D341Med (cell line): ENCODE data around the gene RAD51.
A peak's percentile ranks its signal among the peaks of the same experiment; 100 is the strongest.
"Not testable (repeated sequence)": the region's sequence is repeated elsewhere in the genome, so short reads cannot be mapped to it uniquely, and the experiment has no call there.

Experiments used
- DNase-seq: peaks from one replicate; pipeline ENCODE4 v3.0.0; 2012; ENCODE audit warnings: low spot score

RAD51 gene

DNA sequence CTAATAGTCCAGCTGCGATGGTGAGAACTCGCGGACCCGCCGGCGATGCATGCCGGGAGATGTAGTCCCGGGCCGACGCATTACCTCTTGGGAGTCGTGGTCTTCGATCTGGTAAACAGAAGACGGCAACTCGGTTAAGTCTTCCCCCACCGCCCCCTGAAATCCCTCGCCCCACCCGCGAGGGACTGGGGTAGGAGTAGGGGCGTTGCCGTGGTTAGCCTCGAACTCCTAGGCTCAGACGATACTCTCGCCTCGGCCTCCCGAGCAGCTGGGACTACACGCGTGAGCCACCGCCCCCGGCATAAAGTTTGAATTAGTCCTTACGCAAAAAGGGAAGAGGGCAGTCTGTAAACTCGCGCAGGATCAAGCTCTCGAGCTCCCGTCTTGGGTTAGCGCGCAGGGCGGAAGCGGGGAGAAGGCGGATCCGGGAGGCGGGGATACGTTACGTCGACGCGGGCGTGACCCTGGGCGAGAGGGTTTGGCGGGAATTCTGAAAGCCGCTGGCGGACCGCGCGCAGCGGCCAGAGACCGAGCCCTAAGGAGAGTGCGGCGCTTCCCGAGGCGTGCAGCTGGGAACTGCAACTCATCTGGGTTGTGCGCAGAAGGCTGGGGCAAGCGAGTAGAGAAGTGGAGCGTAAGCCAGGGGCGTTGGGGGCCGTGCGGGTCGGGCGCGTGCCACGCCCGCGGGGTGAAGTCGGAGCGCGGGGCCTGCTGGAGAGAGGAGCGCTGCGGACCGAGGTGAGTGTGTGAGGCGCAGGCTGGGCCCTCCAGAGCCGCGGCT is at the start of gene RAD51:
TSS of gene RAD51 (plus strand) at position 487 of the 781 bp plus-strand sequence. CDS start 3,585 bp downstream, outside the sequence.
- DNase-seq: peak; percentile 95

DNA sequence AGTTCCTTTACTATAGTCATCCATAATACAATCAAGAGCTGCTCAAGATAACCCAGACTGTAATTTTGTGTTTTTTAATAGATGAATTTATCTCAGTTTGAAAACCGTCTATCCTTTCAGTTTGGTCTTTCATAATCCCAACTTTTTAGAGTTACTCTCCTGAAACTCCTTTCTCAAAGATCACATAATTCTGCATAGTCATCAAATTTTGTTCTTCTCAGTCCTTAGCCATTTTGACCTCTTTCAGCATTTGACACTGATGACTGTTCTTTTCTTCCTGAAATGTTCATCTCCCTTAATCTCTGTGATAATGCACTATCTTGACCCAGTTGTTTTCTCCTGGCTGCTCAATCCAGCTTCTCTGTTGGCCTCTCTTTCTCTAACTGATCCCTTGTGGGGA is 47.5 kb upstream of the RAD51 start:
- DNase-seq: no peak

DNA sequence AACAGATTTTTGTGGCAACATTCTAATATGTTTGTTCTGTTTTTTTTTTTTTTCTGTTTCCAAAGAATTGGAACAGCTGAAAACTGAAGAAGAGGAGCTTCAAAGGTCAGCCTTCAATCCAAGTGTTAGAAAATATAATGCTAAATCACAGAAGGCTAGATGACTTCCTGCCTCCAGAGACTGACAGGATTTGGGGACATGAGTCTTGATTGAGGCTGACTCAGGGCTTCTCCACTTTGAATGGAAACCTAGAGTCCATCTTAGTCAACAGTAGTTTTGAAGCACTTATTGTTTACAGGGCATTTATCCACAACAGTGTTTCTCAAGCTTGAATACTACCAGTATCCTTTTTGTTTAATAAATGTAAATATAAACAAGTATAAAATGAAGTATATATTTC is 44.5 kb upstream of the RAD51 start:
- no peak for DNase-seq

GRCh38 chr15:40660686-40661085 is 34.3 kb upstream of the RAD51 start:
- DNase-seq: no peak

DNA sequence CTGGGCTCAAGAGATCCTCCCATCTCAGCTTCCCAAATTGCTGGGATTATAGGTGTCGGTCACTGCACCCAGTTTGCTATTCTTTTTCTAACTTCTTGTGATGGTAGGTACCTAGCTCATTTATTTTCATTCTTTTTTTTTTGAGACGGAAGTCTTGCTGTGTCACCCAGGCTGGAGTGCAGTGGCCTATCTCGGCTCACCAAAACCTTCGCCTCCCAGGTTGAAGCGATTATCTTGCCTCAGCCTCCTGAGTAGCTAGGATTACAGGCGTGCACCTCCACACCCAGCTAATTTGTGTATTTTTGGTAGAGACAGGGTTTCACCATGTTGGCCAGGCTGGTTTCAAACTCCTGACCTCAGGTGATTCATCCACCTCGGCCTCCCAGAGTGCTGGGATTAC is 30.1 kb upstream of the RAD51 start:
- DNase-seq: no peak

DNA sequence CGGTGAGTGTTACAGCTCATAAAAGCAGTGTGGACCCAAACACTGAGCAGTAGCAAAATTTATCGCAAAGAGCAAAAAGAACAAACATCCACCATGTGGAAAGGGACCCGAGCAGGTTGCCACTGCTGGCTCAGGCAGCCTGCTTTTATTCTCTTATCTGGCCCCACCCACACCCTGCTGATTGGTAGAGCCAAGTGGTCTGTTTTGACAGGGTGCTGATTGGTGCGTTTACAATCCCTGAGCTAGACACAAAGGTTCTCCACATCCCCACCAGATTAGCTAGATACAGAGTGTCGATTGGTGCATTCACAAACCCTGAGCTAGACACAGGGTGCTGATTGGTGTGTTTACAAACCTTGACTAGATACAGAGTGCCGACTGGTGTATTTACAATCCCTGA is 18.7 kb upstream of the RAD51 start:
- not testable (repeated sequence) for DNase-seq

DNA sequence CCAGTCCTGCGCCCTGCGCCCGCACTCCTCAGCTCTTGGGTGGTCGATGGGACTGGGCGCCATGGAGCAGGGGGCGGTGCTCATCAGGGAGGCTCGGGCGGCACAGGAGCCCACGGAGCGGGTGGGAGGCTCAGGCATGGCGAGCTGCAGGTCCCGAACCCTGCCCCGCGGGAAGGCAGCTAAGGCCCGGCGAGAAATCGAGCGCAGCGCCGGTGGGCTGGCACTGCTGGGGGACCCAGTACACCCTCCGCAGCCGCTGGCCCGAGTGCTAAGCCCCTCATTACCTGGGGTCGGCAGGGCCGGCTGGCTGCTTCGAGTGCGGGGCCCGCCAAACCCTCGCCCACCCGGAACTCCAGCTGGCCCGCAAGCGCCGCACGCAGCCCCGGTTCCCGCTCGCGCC is 18.1 kb upstream of the RAD51 start:
- not testable (repeated sequence) for DNase-seq

- no peak for DNase-seq
These were observed 14.8 kb upstream of the RAD51 start for GRCh38 chr15:40680151-40680550.

DNA sequence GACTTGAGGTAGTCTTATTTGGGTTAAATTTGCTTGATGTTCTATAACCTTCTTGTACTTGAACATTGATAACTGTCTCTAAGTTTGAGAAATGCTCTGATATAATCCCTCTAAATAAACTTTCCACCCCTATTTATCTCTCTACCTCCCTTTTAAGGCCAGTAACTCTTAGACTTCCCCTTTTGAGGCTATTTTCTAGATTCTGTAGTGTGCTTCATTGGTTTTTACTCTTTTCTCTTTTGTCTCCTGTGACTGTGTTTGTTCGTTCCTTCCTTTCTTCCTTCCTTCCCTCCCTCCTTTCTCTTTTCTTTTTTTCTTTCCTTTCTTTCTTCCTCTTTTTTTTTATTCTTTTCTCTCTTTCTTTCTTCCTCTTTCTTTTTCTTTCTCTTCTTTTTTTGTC is 14.0 kb upstream of the RAD51 start:
- not testable (repeated sequence) for DNase-seq

DNA sequence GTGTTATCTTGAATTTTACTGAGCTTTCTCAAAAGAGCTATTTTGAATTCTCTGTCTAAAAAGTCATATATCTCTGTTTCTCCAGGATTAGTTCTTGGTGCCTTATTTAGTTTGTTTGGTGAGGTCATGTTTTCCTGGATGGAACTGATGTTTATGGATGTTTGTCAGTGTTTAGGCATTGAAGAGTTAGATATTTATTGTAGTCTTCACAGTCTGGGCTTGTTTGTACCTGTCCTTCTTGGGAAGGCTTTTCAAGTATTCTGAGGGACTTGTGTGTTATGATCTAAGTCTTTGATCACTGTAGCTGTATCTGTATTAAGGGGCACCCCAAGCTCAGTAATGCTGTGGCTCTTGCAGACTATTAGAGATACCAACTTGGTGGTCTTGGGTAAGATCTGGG is 10.6 kb upstream of the RAD51 start:
- DNase-seq: no peak

DNA sequence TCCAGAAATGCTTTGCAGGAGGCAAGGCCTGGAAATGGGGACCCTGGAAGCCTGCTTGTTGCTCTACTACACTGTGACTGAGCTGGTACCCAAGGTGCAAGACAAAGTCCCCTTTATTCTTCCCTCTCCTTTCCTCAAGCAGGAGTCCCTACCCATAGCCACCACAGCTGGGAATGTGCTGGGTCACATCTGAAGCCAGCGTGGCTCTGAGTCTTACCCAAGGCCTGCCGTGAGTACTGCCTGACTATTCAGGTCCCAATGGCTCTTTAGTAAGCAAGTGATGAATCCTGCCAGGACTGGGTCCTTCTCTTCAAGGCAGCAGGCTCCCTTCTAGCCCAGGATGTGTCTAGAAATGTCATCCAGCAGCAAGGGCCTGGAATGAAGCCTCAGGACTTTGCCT is 9.6 kb upstream of the RAD51 start:
- no peak for DNase-seq

GRCh38 chr15:40688932-40689799 is 5.8 kb upstream of the RAD51 start:
- no peak for DNase-seq

GRCh38 chr15:40691737-40692136 is 3.2 kb upstream of the RAD51 start:
- no peak for DNase-seq

DNA sequence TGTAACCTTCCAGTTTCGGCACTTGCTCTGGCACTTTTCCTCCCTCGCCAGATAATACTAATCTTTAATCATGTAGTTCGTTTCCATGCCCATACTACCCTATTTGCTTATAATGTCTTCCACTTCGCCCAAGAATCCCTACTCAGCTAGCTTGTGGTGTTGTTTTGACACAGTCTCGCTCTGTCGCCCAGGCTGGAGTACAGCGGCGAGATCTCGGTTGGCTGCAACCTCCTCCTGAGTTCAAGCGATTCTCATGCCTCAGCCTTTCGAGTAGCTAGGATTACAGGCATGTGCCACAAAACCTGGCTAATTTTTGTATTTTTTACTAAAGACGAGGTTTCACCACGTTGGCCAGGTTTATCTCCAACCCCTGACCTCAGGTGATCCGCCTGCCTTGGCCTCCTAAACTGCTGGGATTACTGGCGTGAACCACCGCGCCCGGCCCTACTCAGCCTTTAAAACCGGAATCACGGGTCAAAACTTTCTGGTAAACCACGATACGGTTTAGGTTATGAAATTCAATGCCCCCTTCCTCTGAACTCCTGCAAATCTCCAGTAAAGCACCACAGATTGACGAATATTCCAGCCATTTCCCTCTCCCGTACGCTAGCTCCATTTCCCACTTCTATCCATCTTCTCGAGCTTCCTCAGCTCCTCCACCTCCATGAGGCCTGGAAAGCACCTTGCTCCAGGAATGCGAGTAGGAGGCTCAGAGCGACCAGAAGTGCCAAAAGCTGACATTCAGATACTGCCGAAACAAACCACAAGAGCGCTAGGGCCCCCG is 878 bp upstream of the RAD51 start:
- DNase-seq: no peak

DNA sequence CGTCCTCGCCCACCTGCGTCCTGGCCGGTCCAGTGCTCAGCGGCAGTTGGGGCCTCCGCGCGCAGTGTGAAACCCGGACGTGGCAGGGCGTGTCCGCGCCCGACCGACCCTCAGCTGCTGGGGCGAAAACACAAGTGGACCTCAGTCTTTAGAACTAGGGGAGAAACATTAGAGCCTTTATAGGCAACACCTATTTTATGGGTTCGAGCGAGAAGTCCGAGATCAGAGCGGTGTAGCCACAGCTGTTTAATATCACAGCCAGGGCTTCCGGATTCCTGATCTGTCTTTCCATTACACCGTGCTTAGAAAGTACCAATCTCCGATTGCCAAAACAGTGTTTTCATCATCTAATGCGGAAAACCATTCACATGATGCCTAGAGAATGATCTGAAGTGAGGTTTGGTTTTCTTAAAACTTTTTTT is 506 bp downstream of the RAD51 start:
- DNase-seq: no peak

DNA sequence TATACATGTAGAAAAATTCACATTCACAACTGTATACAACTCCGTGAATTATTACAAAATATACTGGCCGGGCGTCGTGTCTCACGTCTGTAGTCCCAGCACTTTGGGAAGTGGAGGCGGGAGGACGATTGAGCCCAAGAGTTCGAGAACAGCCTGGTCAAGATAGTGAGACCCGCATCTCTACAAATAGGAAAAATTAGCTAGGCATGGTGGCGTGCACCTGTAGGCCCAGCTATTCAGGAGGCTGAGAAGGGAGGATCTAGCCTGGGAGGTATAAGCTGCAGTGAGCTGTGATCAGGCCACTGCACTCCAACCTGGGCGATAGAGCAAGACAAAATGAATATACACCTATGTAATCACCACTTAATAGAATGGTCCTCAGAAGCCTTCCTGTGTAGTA is 1.3 kb downstream of the RAD51 start:
- DNase-seq: no peak

DNA sequence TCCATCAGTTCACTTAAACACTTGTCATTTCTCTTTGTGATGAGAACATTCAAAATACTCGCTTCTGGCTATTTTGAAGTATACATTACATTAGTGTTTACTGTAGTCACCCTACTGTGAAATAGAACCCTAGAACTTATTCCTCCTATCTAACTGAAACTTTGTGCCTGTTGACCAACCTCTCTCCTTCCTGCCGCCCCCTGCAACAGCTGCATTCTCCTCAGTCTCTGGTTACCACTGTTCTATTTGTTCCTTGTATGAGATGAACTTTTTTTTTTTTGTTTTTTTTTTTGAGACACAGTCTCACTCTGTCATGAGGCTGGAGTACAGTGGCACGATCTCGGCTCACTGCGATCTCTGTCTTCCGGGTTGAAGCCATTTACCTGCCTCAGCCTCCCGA is 2.9 kb downstream of the RAD51 start:
- no peak for DNase-seq

DNA sequence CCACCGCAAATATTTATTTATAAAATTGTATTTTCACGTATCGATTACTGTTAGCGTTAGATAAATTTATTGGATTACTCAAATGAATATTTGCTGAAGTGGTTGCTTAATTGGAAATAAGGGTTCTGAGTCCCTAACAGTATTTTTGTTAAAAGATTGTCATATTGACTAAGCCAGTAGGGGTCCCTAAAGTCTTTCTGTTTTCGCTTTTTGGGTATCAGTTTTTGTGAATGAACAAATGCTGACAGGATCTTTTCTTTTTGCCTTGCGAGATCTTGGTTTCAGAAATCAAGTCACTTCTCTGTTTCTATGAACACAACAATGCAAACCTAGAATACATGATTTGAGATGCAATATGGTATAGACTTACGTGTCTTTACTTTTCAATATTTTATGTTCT is 7.1 kb downstream of the RAD51 start:
- DNase-seq: no peak

- DNase-seq: no peak
These were observed 11.1 kb downstream of the RAD51 start for GRCh38 chr15:40706121-40706520.

DNA sequence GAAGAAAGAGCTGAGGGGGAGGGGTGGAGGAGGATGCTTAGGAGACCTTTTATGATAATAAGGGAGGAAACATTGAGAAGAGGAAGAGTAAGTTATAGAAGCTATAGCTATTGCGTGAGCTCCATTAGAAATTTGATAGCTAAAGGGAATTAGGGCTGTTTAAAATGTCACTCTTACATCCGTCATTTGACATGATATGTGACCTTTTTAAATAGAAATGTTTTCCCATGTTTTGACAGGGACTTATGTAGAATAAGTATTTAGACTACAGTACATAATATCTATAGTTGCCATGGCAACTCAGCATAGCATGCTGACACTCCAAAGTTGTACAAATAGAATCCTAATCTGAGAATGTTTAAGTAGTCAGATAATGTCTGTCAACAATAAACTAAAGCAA is 19.2 kb downstream of the RAD51 start:
- no peak for DNase-seq

GRCh38 chr15:40716165-40716564 is 21.2 kb downstream of the RAD51 start:
- DNase-seq: no peak

- DNase-seq: no peak
These were observed 26.7 kb downstream of the RAD51 start for GRCh38 chr15:40721701-40722100.

DNA sequence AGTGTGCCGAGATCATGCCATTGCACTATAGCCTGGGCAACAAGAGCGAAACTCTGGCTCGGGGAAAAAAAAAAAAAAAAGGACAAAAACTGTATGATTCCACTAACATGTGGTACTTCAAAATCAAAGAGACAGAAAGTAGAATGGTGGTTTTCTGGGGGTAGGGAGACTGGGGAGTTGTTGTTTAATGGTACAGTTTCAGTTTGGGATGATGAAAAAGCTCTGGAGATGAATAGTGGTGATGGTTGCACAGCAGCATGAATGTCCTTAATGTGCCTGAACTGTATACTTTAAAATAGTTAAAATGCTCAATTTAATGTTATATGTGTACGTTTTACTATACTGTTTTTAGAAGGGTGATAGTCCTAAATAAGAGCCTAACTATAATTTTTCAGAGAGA is 27.4 kb downstream of the RAD51 start:
- DNase-seq: no peak
